GM10266 (cell line): ENCODE measurements around the gene UGP2.

Experiments
- DNase-seq: peaks from one replicate; pipeline ENCODE4 v3.0.0; 2012; ENCODE audit errors: extremely low spot score
- CTCF ChIP-seq: IDR thresholded peaks from 2 replicates; pipeline ENCODE4 v1.5.1; 2012; ENCODE audit warnings: mild to moderate bottlenecking, low read depth; ENCODE audit not compliant: control insufficient read depth, insufficient read depth; ENCODE audit errors: missing control alignments

Gene UGP2

GRCh38 chr2:63840785-63841253 is 877 bp upstream of the UGP2 start:
- no peak for TF ChIP-seq CTCF
- peak; percentile 92 for DNase-seq

GRCh38 chr2:63842149-63843061 is 709 bp downstream of the UGP2 start:
- DNase-seq = no peak
- no peak for TF ChIP-seq CTCF

- no peak for TF ChIP-seq CTCF
- no peak for DNase-seq
These were observed 1.4 kb downstream of the UGP2 start for GRCh38 chr2:63843093-63843492.

GRCh38 chr2:63843791-63844190 is 2.1 kb downstream of the UGP2 start:
- DNase-seq = no peak
- TF ChIP-seq CTCF = no peak

- no peak for DNase-seq
- TF ChIP-seq CTCF = no peak
These were observed 2.9 kb downstream of the UGP2 start for GRCh38 chr2:63844616-63845015.

GRCh38 chr2:63845866-63846265 is 4.2 kb downstream of the UGP2 start:
- DNase-seq = no peak

More at GRCh38 chr2:63845866-63846265, 4.2 kb downstream of the UGP2 start:
- no peak for TF ChIP-seq CTCF
